Fibroblast of lung (primary cell): ENCODE results near the gene RAI1. TPM values are rescaled to one million over a fixed set of nuclear protein-coding genes. Genes with fewer than 3 reads are reported as not detected.
A peak's percentile ranks its signal among the peaks of the same experiment; 100 is the strongest.

Source experiments
- DNase-seq, 2 donors: peaks; one replicate each; pipeline versions ENCODE4 v3.0.0 to v3.0.0-alpha.2; 2010; ENCODE audit warnings: low read depth in 2 of 2
- H2AFZ ChIP-seq: 2 replicates; pipeline ENCODE4 v1.5.1; 2012; ENCODE audit warnings: low read length, control low read depth, inconsistent platforms
- H3K27ac ChIP-seq: 2 replicates; pipeline ENCODE4 v1.5.1; 2011; ENCODE audit warnings: low read length, control low read depth; ENCODE audit not compliant: insufficient read depth
- H3K27me3 ChIP-seq: 2 replicates; pipeline ENCODE4 v1.5.1; 2011; ENCODE audit warnings: mild to moderate bottlenecking, low read length; ENCODE audit not compliant: control insufficient read depth, insufficient read depth
- H3K36me3 ChIP-seq: 2 replicates; pipeline ENCODE4 v1.5.1; 2011; ENCODE audit warnings: low read length; ENCODE audit not compliant: control insufficient read depth, insufficient read depth
- H3K4me1 ChIP-seq: 2 replicates; pipeline ENCODE4 v1.5.1; 2011; ENCODE audit warnings: low read length; ENCODE audit not compliant: control insufficient read depth, insufficient read depth; ENCODE audit errors: extremely low read depth
- H3K4me2 ChIP-seq: 2 replicates; pipeline ENCODE4 v1.5.1; 2011; ENCODE audit warnings: low read length, control low read depth; ENCODE audit not compliant: insufficient read depth; ENCODE audit errors: extremely low read depth
- H3K4me3 ChIP-seq, 4 experiments: fragments of 200-600 bp in 1 of 4; sonication (generic) in 1 of 4; replicated peaks in 1 of 4; 2 replicates each; pipeline ENCODE4 v1.5.1; 2011 to 2016; ENCODE audit warnings: low read length in 4 of 4, low read depth in 3 of 4, mild to moderate bottlenecking in 3 of 4, control low read depth in 2 of 4, inconsistent platforms in 1 of 4, mixed read lengths in 1 of 4; ENCODE audit not compliant: insufficient read depth in 1 of 4; ENCODE audit errors: control extremely low read depth in 1 of 4
- H3K79me2 ChIP-seq: 2 replicates; pipeline ENCODE4 v1.5.1; 2012; ENCODE audit warnings: mild to moderate bottlenecking, low read length, inconsistent platforms; ENCODE audit not compliant: control insufficient read depth, insufficient read depth
- H3K9ac ChIP-seq: 2 replicates; pipeline ENCODE4 v1.5.1; 2011; ENCODE audit warnings: mild to moderate bottlenecking, low read length, control low read depth; ENCODE audit not compliant: insufficient read depth
- H3K9me3 ChIP-seq: 2 replicates; pipeline ENCODE4 v1.5.1; 2012; ENCODE audit warnings: low read depth, low read length; ENCODE audit not compliant: control insufficient read depth, insufficient read depth
- H4K20me1 ChIP-seq: 2 replicates; pipeline ENCODE4 v1.5.1; 2011; ENCODE audit warnings: low read length; ENCODE audit not compliant: control insufficient read depth, insufficient read depth; ENCODE audit errors: extremely low read depth
- EZH2 ChIP-seq: IDR thresholded peaks from 2 replicates; pipeline ENCODE4 v1.5.1; 2012; ENCODE audit warnings: low read length, control low read depth, mild to moderate bottlenecking; ENCODE audit errors: missing control alignments
- polyA plus RNA-seq, 2 donors: library from polyadenylated mRNA; depleted of rRNA in 1 of 2; stranded (reverse) in 1 of 2; unstranded in 1 of 2; fragments of >200 nt; gene quantifications; 2 replicates each; pipeline ENCODE4 v1.2.1, GENCODE V29; 2011 to 2012; ENCODE audit warnings: missing spikeins in 1 of 2
- total RNA-seq: library from RNA; depleted of rRNA; stranded (reverse); fragments of >200 nt; gene quantifications from 2 replicates; pipeline ENCODE4 v1.2.1, GENCODE V29; 2014
- TF ChIP-seq, protein P1 (sequence below), 2 donors: IDR thresholded peaks in 1 of 2; conservative IDR thresholded peaks in 1 of 2; 1 replicate in 1 of 2; 2 replicates in 1 of 2; pipeline ENCODE4 v1.5.1; 2011 to 2012; ENCODE audit warnings: low read length in 2 of 2, control low read depth in 1 of 2, inconsistent platforms in 1 of 2, low read depth in 1 of 2, mild to moderate bottlenecking in 1 of 2

RAI1 gene
- total and polyA plus RNA-seq, 2 donors (not counting 1 experiment from before 2014, with no cell fraction given) = 2.1 to 6.6 TPM

DNA sequence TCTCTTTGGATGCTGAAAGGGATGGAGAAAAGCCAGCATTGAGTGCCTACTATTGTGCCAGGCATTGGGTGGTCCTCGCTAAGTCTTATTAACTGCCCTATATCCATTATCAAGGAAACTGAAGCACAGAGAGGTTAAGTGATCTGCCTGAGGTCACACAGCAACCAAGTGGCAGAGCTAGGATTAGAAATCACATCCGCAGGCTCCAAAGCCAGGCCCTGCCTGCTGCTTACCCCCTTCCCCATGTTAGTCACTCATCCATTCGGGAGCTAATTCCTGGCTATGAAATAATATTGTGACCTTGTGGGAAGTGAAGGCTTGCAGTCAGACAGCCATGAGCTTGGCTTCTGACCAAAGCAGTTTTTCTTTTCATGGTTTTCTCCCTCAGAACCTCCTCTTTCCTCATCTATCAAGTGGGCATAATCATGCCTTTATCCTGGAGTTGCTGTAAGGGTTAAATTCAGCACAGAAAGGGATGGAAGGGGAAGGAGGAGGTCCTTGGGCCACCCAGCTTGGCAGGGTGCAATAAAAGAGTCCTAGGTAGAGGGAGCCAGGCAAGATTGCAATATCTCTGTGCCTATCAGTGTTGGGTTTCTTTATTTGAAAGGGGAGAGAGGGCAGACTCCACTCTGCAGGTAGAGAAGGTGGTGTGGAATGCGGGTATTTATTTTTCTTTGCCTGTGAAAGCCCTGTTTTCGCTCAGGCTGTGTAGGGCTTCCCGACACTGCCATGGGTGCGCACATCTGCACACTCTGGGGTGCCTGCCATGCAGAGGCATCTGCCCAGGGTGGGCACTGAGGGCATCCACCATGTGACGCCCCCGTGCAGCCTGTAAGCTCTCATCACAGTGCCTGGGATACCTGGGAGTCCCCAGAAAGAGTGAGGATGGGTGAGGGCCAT, 11.3 kb downstream of the RAI1 start:
- no peak overlapping the region for H3K4me2 ChIP-seq
- no peaks in the 10 kb centered on the region for H3K9me3 ChIP-seq
- no peak overlapping the region for H3K4me3 ChIP-seq
- H4K20me1 ChIP-seq = no peaks in the 10 kb centered on the region
- peak overlapping the region; percentile 95 for H3K27ac ChIP-seq
- peaks cover 84% of the 10 kb centered on the region for H3K79me2 ChIP-seq
- no peaks in the 10 kb centered on the region for H3K27me3 ChIP-seq
- no peak overlapping the region for H2AFZ ChIP-seq
- TF ChIP-seq, protein P1, sequence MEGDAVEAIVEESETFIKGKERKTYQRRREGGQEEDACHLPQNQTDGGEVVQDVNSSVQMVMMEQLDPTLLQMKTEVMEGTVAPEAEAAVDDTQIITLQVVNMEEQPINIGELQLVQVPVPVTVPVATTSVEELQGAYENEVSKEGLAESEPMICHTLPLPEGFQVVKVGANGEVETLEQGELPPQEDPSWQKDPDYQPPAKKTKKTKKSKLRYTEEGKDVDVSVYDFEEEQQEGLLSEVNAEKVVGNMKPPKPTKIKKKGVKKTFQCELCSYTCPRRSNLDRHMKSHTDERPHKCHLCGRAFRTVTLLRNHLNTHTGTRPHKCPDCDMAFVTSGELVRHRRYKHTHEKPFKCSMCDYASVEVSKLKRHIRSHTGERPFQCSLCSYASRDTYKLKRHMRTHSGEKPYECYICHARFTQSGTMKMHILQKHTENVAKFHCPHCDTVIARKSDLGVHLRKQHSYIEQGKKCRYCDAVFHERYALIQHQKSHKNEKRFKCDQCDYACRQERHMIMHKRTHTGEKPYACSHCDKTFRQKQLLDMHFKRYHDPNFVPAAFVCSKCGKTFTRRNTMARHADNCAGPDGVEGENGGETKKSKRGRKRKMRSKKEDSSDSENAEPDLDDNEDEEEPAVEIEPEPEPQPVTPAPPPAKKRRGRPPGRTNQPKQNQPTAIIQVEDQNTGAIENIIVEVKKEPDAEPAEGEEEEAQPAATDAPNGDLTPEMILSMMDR (conservative IDR thresholded peaks at IDR 0.05 in 1 of 2, IDR thresholded peaks at IDR 0.05 in 1 of 2; ENCODE audit: low read depth in 1 of 2, low read length in 2 of 2) = no peak
- TF ChIP-seq EZH2 = no peak
- peak in 1 of 2 donors; percentile 48 for DNase-seq
- no peak overlapping the region for H3K9ac ChIP-seq
- H3K4me1 ChIP-seq = peaks cover 24% of the 10 kb centered on the region
- H3K36me3 ChIP-seq = no peaks in the 10 kb centered on the region

DNA sequence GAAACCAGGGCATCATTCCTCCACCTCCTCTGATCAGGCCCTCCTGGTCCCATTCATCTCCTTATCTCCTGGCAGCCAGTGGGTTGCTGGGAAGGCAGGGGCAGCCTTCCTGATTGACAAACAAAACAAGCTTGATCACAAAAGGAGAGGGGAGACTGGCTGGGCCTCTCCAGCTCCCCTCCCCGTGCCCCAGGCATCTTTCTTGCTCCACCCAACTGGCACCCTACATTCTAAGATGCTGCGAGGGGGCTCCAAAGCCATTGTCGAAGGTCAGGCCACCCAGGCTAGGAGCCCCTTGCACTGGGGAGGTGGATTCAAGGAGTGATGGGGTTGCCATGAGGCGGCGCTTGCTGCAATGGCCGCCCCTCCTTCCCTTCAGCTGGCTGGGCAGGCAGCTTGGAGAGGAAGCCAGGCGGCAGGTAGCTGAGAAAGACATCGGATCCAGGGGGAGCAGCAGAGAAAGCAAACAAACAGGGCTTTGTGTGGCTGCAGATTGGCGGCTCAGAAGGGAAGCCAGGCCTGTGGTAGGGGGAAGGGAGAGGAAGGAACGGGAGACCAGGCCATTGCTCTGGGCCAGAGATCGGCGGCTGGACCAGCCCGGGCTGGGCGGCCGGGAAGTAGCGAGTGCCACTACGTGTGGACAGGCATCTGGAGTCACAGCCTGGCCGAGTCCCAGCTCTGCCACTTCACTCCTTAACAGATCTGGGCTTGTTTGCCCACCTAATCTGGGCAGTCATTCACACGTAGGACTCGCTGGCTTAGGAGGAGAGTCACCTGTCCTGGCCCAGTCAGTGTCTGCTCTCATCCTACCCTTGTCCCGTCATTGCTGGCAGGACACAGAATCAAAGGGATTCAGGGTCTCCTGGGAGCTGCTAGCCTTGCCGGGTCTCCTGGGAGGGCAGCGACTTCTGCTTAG, 12.3 kb downstream of the RAI1 start:
- H3K9ac ChIP-seq = peak overlapping the region; percentile 83
- no peaks in the 10 kb centered on the region for H4K20me1 ChIP-seq
- peak overlapping the region in 3 of 4 experiments; percentile 3 to 73 (median 12) for H3K4me3 ChIP-seq
- H3K79me2 ChIP-seq = peaks cover 89% of the 10 kb centered on the region
- peaks cover 24% of the 10 kb centered on the region for H3K4me1 ChIP-seq
- no peaks in the 10 kb centered on the region for H3K36me3 ChIP-seq
- H2AFZ ChIP-seq = peak overlapping the region; percentile 45
- peak overlapping the region; percentile 63 for H3K4me2 ChIP-seq
- no peaks in the 10 kb centered on the region for H3K9me3 ChIP-seq
- peak in 1 of 2 donors; percentile 48 for DNase-seq
- H3K27me3 ChIP-seq = no peaks in the 10 kb centered on the region
- H3K27ac ChIP-seq = peak overlapping the region; percentile 95
- TF ChIP-seq, protein P1 (conservative IDR thresholded peaks at IDR 0.05 in 1 of 2, IDR thresholded peaks at IDR 0.05 in 1 of 2; ENCODE audit: low read depth in 1 of 2, low read length in 2 of 2) = no peak
- no peak for TF ChIP-seq EZH2
